ENCODE results near the gene CTSF. TPM values are rescaled to one million over a fixed set of nuclear protein-coding genes. Genes with fewer than 3 reads are reported as not detected.

Gene CTSF
- total RNA-seq, 1 donor from 2014 or later = 1.6 TPM

DNA sequence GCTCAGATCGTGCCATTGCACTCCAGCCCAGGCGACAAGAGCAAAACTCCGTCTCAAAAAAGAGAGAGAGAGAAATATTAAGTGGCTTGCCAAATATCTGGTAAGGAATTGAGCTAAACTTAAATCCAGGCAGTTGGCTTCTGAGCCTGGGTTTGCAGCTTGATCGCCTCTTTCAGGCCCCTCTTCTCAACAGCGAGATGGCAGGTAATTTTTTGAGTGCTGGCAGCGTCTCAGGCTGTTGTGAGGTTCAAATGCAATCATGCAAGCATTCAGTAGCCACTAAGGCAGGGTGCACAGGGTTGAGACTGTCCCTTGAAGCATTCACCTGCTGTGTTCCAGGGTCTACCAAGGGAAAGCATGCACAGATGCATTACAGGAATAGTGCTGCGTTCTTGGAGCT, 670 bp upstream of the CTSF start:
- Histone ChIP-seq H3K27me3 (ENCODE audit: control insufficient read depth, insufficient read depth, low read length) (peaks cover 6% of the 10 kb centered on the region), H3K4me3 (ENCODE audit: low read depth, low read length) (no peak overlapping the region), H3K36me3 (ENCODE audit: control insufficient read depth, insufficient read depth, low read length) (no peaks in the 10 kb centered on the region)
- DNase-seq (ENCODE audit: low read depth) = no peak
- FAIRE-seq = no peak
- TF ChIP-seq, protein P1, sequence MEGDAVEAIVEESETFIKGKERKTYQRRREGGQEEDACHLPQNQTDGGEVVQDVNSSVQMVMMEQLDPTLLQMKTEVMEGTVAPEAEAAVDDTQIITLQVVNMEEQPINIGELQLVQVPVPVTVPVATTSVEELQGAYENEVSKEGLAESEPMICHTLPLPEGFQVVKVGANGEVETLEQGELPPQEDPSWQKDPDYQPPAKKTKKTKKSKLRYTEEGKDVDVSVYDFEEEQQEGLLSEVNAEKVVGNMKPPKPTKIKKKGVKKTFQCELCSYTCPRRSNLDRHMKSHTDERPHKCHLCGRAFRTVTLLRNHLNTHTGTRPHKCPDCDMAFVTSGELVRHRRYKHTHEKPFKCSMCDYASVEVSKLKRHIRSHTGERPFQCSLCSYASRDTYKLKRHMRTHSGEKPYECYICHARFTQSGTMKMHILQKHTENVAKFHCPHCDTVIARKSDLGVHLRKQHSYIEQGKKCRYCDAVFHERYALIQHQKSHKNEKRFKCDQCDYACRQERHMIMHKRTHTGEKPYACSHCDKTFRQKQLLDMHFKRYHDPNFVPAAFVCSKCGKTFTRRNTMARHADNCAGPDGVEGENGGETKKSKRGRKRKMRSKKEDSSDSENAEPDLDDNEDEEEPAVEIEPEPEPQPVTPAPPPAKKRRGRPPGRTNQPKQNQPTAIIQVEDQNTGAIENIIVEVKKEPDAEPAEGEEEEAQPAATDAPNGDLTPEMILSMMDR (IDR thresholded peaks at IDR 0.05; ENCODE audit: insufficient read depth, low read length, severe bottlenecking) = no peak

- DNase-seq (ENCODE audit: low read depth) (no peak), FAIRE-seq (no peak)
- TF ChIP-seq, protein P1 (IDR thresholded peaks at IDR 0.05; ENCODE audit: insufficient read depth, low read length, severe bottlenecking) = no peak
- Histone ChIP-seq H3K27me3 (ENCODE audit: control insufficient read depth, insufficient read depth, low read length) (peaks cover 6% of the 10 kb centered on the region), H3K4me3 (ENCODE audit: low read depth, low read length) (no peak overlapping the region), H3K36me3 (ENCODE audit: control insufficient read depth, insufficient read depth, low read length) (no peaks in the 10 kb centered on the region)
Observed at GRCh38 chr11:66567787-66568123, 651 bp downstream of the CTSF start.

DNA sequence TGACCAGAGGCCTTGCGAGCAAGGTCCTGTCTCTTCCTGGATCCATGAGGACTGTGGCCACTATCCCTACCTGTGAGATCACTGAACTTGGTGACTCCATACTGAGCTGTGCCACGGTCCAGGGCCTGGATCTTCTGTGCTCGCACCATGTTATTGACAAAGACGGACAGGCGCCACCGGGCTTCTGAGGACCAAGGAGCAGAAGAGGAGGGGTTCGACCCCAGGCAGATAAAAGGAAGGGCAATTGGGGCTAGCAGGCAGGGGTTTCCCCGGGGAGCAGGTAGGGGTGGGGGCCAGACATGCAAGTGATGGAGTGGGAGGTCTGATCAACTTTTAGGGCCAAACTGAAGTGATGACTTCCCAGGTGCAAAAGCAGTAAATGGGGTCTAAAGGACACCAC, 2.2 kb downstream of the CTSF start:
- DNase-seq (ENCODE audit: low read depth) (no peak), FAIRE-seq (peak; percentile 23)
- Histone ChIP-seq H3K36me3 (ENCODE audit: control insufficient read depth, insufficient read depth, low read length) (no peaks in the 10 kb centered on the region), H3K4me3 (ENCODE audit: low read depth, low read length) (no peak overlapping the region), H3K27me3 (ENCODE audit: control insufficient read depth, insufficient read depth, low read length) (peaks cover 6% of the 10 kb centered on the region)
- TF ChIP-seq, protein P1 (IDR thresholded peaks at IDR 0.05; ENCODE audit: insufficient read depth, low read length, severe bottlenecking) = no peak

- DNase-seq (ENCODE audit: low read depth) (no peak), FAIRE-seq (no peak)
- no peak overlapping the region for H3K4me3 ChIP-seq (ENCODE audit: low read depth, low read length)
- H3K27me3 ChIP-seq (ENCODE audit: control insufficient read depth, insufficient read depth, low read length) = peaks cover 8% of the 10 kb centered on the region
- no peaks in the 10 kb centered on the region for H3K36me3 ChIP-seq (ENCODE audit: control insufficient read depth, insufficient read depth, low read length)
- TF ChIP-seq, protein P1 (IDR thresholded peaks at IDR 0.05; ENCODE audit: insufficient read depth, low read length, severe bottlenecking) = no peak
Observed at GRCh38 chr11:66564984-66565383, 3.4 kb downstream of the CTSF start.

- TF ChIP-seq, protein P1 (IDR thresholded peaks at IDR 0.05; ENCODE audit: insufficient read depth, low read length, severe bottlenecking) = no peak
- no peak overlapping the region for H3K4me3 ChIP-seq (ENCODE audit: low read depth, low read length)
- peaks cover 8% of the 10 kb centered on the region for H3K27me3 ChIP-seq (ENCODE audit: control insufficient read depth, insufficient read depth, low read length)
- H3K36me3 ChIP-seq (ENCODE audit: control insufficient read depth, insufficient read depth, low read length) = no peaks in the 10 kb centered on the region
- DNase-seq (ENCODE audit: low read depth) (no peak), FAIRE-seq (no peak)
Observed at GRCh38 chr11:66564538-66564937, 3.9 kb downstream of the CTSF start.

- FAIRE-seq = no peak
- Histone ChIP-seq H3K27me3 (ENCODE audit: control insufficient read depth, insufficient read depth, low read length) (peaks cover 8% of the 10 kb centered on the region), H3K36me3 (ENCODE audit: control insufficient read depth, insufficient read depth, low read length) (no peaks in the 10 kb centered on the region), H3K4me3 (ENCODE audit: low read depth, low read length) (no peak overlapping the region)
- TF ChIP-seq, protein P1 (IDR thresholded peaks at IDR 0.05; ENCODE audit: insufficient read depth, low read length, severe bottlenecking) = no peak
- DNase-seq (ENCODE audit: low read depth) = no peak
Observed at GRCh38 chr11:66563832-66564231, 4.6 kb downstream of the CTSF start.
